Islet of Langerhans (tissue), 1 donor: ENCODE data around the gene GIMAP4.
"Not testable (repeated sequence)": the region's sequence is repeated elsewhere in the genome, so short reads cannot be mapped to it uniquely, and the experiment has no call there.

ENCODE experiments used
- FAIRE-seq: peaks from one replicate; lab custom pipeline; 2011; peaks lifted over from hg19 to GRCh38; lab: Jason Lieb, UNC

GIMAP4 gene

DNA sequence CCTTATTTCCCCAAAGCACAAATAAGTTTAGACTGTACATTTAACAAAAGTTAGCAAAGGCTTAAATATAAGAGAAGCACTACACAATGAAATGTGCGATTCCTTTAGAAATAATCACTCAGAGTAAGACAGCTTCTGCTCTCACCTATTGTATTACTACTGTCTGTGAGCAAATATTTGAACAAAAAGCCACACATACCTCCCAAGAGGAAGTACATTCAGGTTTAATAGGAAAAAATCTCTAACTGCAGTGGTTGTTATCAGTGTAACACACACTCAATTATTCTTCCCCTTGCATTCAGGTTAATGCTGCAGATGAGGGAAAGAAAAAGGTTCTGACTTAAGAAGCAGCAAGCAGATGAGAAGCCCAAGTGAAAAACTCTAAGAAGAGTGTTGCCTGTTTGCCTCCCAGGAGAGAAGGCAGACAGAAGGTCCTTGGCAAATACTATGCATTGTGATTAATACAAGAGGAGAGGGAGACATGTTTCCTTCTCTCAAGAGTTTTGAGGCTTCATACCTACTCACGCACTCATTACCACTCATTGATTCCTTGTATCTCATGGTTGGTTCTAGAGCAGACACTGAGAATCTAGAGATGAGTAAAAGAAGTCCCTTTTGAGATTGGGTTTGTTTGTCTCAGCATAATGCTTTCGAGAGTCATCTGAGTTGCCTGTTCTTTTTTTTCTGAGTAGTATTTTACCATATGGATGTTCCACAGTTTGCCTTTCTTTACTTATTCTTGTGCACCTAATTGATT lies 13.6 kb downstream of the GIMAP4 start:
- no peak for FAIRE-seq

DNA sequence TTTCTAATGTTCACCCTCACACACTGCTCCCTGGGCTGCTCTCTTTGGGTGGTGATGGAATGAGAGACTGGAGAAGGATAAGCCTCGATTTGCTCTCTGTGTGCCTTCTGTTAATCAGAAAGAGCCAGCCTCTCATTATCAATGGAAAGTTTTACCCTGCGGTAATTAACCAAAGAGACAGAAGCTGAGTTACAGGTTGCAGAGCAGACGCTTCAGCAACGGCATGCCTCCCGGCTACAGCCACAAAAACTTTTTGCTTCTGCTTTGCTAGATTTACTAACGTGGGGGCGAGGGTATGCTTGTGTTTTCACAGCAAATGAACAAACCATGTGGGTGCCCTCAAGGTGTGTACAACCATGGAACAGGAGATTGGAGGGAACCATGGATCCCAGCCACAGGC lies 18.0 kb downstream of the GIMAP4 start:
- no peak for FAIRE-seq

GRCh38 chr7:150586068-150586784 lies 19.0 kb downstream of the GIMAP4 start:
- no peak for FAIRE-seq

DNA sequence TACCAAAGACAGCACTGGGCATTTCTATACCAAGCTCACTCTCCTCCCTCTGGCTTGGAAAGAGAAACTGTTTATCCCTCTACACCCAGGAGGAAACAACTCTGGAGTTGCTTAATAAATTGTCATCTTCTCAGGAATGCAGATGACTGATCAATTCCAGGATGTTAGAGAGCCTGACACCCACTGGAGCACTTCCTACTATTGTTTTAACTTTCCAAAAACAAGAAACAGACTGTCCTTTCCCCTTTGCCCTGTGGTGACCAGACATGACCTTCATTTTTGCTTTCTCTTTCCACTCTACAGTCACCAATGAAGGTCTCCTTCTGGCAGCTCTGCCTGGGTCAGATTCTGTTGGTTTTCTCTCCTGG lies 19.6 kb downstream of the GIMAP4 start:
- no peak for FAIRE-seq

GRCh38 chr7:150587551-150587950 lies 20.4 kb downstream of the GIMAP4 start:
- no peak for FAIRE-seq

DNA sequence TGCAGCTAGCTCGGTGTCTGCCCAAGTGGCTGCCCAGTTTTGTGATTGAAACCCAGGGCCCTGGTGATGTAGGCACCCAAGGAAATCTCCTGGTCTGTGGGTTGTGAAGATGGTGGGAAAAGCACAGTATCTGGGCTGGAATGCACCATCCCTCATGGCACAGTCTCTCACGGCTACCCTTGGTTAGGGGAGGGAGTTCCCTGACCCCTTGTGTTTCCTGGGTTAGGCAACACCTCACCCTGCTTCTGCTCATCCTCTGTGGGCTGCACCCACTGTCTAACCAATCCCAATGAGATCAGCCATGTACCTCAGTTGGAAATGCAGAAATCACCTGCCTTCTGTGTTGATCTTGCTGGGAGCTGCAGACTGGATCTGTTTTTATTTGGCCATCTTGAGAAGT lies 27.6 kb downstream of the GIMAP4 start:
- no peak for FAIRE-seq

DNA sequence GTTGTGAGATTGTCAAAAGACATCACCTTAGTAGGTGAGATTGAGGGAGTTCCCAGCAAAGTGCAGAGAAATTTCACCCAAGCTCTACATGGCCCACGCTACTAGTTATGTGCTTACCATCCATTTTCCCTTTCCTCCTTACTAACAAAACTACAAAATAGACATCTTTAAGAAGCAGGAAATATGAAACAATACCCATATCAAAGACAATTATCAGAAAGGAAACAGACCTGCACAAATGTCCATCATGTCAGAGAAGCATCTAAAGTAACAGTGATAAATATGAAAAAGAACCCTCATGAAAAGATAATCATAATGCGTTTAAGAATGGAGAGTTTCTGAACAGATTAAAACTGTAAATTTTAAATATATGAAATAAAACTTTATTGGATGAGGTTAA lies 28.2 kb downstream of the GIMAP4 start:
- FAIRE-seq = no peak

DNA sequence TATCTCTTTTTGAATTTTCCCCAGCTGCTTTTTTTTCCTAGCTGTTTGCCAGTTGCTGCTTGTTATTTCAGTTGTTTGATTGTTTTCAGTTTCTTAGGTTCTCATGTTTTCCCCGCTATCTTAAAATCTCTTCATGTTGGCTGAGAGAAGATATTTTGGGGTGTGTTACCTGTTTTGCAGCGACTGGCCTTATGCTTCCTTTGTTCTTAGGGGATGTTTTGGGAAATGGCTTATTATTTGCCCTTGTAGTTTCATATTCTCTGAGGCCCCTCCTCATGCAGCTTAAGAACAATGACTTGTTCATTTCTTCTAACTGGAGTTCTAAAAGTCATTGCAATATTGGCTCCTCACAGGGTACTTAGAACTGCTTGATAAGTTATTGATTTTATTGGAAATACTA lies 36.4 kb downstream of the GIMAP4 start:
- not testable (repeated sequence) for FAIRE-seq

- no peak for FAIRE-seq
These were observed 43.0 kb downstream of the GIMAP4 start for GRCh38 chr7:150610233-150610632.

DNA sequence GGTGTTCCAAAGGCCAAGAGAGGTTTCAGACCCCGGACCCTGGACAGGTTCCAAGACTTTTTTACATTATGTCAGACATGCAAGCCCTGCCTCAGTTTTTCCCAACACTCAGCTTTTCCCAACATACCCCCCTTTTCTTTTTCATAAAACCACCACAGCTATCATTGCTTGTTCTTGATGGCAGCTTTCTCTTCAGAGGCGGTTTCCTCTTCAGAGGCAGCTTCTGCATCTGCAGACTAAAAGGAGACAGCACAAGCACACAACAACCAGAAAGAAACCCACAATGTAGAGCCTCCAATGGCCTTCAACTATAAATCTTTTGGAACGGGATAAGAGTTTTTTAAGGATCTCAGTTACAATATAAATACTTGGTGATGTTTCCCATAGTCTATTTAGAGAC lies 45.7 kb downstream of the GIMAP4 start:
- no peak for FAIRE-seq

- no peak for FAIRE-seq
These were observed 46.7 kb downstream of the GIMAP4 start for GRCh38 chr7:150613880-150614279.

DNA sequence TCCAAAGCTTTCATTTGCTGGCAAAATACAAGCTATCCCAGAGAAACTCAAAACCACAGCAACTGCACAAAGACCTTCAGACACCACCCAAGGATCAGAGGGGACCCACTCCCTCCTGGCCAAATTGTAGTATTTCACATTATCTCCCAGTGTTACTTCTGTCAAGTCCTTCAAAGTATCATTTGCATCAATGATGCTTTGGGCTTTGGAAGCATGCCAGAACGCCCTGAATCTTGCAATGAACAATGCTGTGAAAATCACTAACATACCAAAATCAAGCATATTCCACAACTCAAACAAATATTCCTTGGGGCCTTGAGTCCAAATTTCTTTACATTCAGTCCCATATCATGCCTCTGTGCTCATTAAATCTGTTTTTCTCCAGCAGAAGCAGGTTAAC lies 47.2 kb downstream of the GIMAP4 start:
- FAIRE-seq = not testable (repeated sequence)

- not testable (repeated sequence) for FAIRE-seq
These were observed 48.1 kb downstream of the GIMAP4 start for GRCh38 chr7:150615221-150615755.

GRCh38 chr7:150620061-150620460 lies 52.9 kb downstream of the GIMAP4 start:
- no peak for FAIRE-seq

DNA sequence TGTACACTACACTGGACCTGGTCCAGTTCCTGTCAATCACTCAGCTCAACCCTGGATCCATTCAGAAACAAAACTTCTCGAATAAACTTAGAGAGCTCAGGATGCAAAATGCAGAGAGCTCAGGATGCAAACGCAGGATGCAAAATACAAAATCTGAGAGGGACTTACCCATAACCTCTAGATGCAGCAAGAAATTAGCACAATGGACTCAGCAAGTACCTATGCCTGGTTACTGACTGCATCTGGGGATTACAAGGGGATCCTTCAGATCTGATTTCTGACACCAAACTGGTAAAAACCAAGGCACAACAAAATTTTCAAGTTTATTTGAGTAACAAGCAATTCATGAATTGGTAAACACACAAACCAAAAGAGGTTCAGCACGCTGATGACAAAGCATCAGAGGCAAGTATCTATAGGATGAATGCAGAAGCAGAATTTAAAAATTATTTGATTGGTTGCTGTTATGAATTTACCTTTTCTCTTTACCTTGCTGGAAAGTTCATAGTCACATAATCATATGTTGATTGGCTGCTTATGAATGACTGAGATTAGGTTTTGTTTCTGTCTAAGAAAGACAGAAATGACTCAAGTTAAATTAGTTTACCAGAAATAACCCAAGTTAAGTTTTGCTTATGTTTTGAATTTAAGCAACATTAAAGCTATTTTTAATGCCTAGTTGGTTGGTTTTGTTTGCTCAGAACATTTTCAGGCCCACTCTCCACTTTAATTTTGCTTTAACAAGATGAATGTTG lies 53.6 kb downstream of the GIMAP4 start:
- FAIRE-seq = no peak

- FAIRE-seq = no peak
These were observed 54.2 kb downstream of the GIMAP4 start for GRCh38 chr7:150621376-150621775.
